Activated T-cell treated with anti-CD3 and anti-CD28 coated beads, Interleukin-2, amount 50 U/mL, for 72 hours (primary cell): ENCODE measurements around the gene WDR20. TPM values are rescaled to one million over a fixed set of nuclear protein-coding genes. Genes with fewer than 3 reads are reported as not detected.
"Not testable (repeated sequence)": the region's sequence is repeated elsewhere in the genome, so short reads cannot be mapped to it uniquely, and the experiment has no call there.

Experiments used
- ATAC-seq, 2 donors: fragments of 150-1000 bp; cut with Tn5 transposase; replicated peaks in 1 of 2; 2 replicates each; pipeline ENCODE4 v1.10.0; 2021; ENCODE audit warnings: moderate library complexity in 2 of 2, mild to moderate bottlenecking in 1 of 2
- DNase-seq, 2 donors: peaks; one replicate each; pipeline ENCODE4 v3.0.0; 2021 to 2022; ENCODE audit warnings: mixed read lengths in 1 of 2
- H3K27ac Mint-ChIP-seq: one replicate; pipeline ENCODE4 v1.8.0; 2022; ENCODE audit warnings: mild to moderate bottlenecking, moderate library complexity, mixed read lengths
- H3K27me3 Mint-ChIP-seq: one replicate; pipeline ENCODE4 v1.8.0; 2022; ENCODE audit warnings: low read depth, mixed read lengths
- H3K36me3 Mint-ChIP-seq, 2 donors: one replicate each; pipeline ENCODE4 v1.8.0; 2022; ENCODE audit warnings: mixed read lengths in 2 of 2, mild to moderate bottlenecking in 1 of 2; ENCODE audit not compliant: insufficient read depth in 2 of 2
- H3K4me1 Mint-ChIP-seq: one replicate; pipeline ENCODE4 v1.8.0; 2022; ENCODE audit warnings: low read depth, mixed read lengths
- H3K4me3 Mint-ChIP-seq, 2 donors: one replicate each; pipeline ENCODE4 v1.8.0; 2022; ENCODE audit warnings: mild to moderate bottlenecking in 2 of 2, mixed read lengths in 2 of 2, moderate library complexity in 2 of 2
- H3K9me3 Mint-ChIP-seq, 2 donors: one replicate each; pipeline ENCODE4 v1.8.0; 2022; ENCODE audit warnings: mixed read lengths in 2 of 2
- total RNA-seq, 2 donors: library from RNA; stranded (reverse); gene quantifications; one replicate each; pipeline ENCODE4 v1.2.3, GENCODE V29; 2022

The WDR20 gene
- total RNA-seq, 2 donors from 2014 or later = 23.8 to 29.9 TPM

GRCh38 chr14:102158797-102159196 lies 19.1 kb downstream of the WDR20 start:
- Mint-ChIP-seq H3K27ac (peak overlapping the region; percentile 2), H3K9me3 (no peaks in the 10 kb centered on the region), H3K27me3 (no peaks in the 10 kb centered on the region), H3K4me1 (peaks cover 54% of the 10 kb centered on the region), H3K4me3 (no peak overlapping the region), H3K36me3 (peaks cover 0 to 4% of the 10 kb centered on the region in 2 donors)
- ATAC-seq (no peak), DNase-seq (no peak)

GRCh38 chr14:102159841-102160240 lies 20.1 kb downstream of the WDR20 start:
- Mint-ChIP-seq H3K4me1 (peaks cover 54% of the 10 kb centered on the region), H3K27ac (no peak overlapping the region), H3K27me3 (no peaks in the 10 kb centered on the region), H3K36me3 (peaks cover 0 to 6% of the 10 kb centered on the region in 2 donors), H3K4me3 (no peak overlapping the region), H3K9me3 (no peaks in the 10 kb centered on the region)
- ATAC-seq (no peak), DNase-seq (no peak)

GRCh38 chr14:102162487-102162886 lies 22.8 kb downstream of the WDR20 start:
- no peaks in the 10 kb centered on the region for H3K27me3 Mint-ChIP-seq
- ATAC-seq (no peak), DNase-seq (no peak)
- H3K36me3 Mint-ChIP-seq = peaks cover 0 to 6% of the 10 kb centered on the region in 2 donors
- H3K4me1 Mint-ChIP-seq = peaks cover 61% of the 10 kb centered on the region
- no peak overlapping the region for H3K27ac Mint-ChIP-seq
- H3K9me3 Mint-ChIP-seq = no peaks in the 10 kb centered on the region
- no peak overlapping the region for H3K4me3 Mint-ChIP-seq

GRCh38 chr14:102164241-102164641 lies 24.5 kb downstream of the WDR20 start:
- Mint-ChIP-seq H3K27ac (no peak overlapping the region), H3K27me3 (no peaks in the 10 kb centered on the region), H3K4me1 (peaks cover 53% of the 10 kb centered on the region), H3K36me3 (peaks cover 0 to 4% of the 10 kb centered on the region in 2 donors), H3K9me3 (no peaks in the 10 kb centered on the region), H3K4me3 (no peak overlapping the region)
- DNase-seq = no peak
- no peak for ATAC-seq

GRCh38 chr14:102164965-102165364 lies 25.3 kb downstream of the WDR20 start:
- peaks cover 0 to 4% of the 10 kb centered on the region in 2 donors for H3K36me3 Mint-ChIP-seq
- H3K27ac Mint-ChIP-seq = no peak overlapping the region
- H3K4me3 Mint-ChIP-seq = no peak overlapping the region
- no peaks in the 10 kb centered on the region for H3K27me3 Mint-ChIP-seq
- no peak for ATAC-seq
- no peak for DNase-seq
- H3K4me1 Mint-ChIP-seq = peaks cover 47% of the 10 kb centered on the region
- H3K9me3 Mint-ChIP-seq = no peaks in the 10 kb centered on the region

- H3K9me3 Mint-ChIP-seq = no peaks in the 10 kb centered on the region
- H3K4me1 Mint-ChIP-seq = peaks cover 38% of the 10 kb centered on the region
- H3K27ac Mint-ChIP-seq = no peak overlapping the region
- no peak for ATAC-seq
- H3K4me3 Mint-ChIP-seq = no peak overlapping the region
- no peak for DNase-seq
- no peaks in the 10 kb centered on the region for H3K36me3 Mint-ChIP-seq
- no peaks in the 10 kb centered on the region for H3K27me3 Mint-ChIP-seq
These were observed 30.4 kb downstream of the WDR20 start for GRCh38 chr14:102170061-102170460.

GRCh38 chr14:102171173-102172020 lies 31.7 kb downstream of the WDR20 start:
- Mint-ChIP-seq H3K36me3 (peaks cover under 1 to 2% of the 10 kb centered on the region in 2 donors), H3K9me3 (no peaks in the 10 kb centered on the region), H3K27ac (no peak overlapping the region), H3K27me3 (no peaks in the 10 kb centered on the region), H3K4me3 (no peak overlapping the region), H3K4me1 (peaks cover 44% of the 10 kb centered on the region)
- no peak for ATAC-seq
- DNase-seq = no peak

- not testable (repeated sequence) for H3K36me3 Mint-ChIP-seq, H3K9me3 Mint-ChIP-seq, H3K27ac Mint-ChIP-seq, ATAC-seq, H3K27me3 Mint-ChIP-seq, DNase-seq, H3K4me3 Mint-ChIP-seq
- peaks cover 44% of the 10 kb centered on the region for H3K4me1 Mint-ChIP-seq
These were observed 32.2 kb downstream of the WDR20 start for GRCh38 chr14:102172021-102172272.

- DNase-seq, H3K27me3 Mint-ChIP-seq, H3K9me3 Mint-ChIP-seq, H3K4me3 Mint-ChIP-seq, ATAC-seq, H3K27ac Mint-ChIP-seq, H3K36me3 Mint-ChIP-seq: not testable (repeated sequence)
- H3K4me1 Mint-ChIP-seq = peaks cover 44% of the 10 kb centered on the region
These were observed 33.0 kb downstream of the WDR20 start for GRCh38 chr14:102172721-102173120.

GRCh38 chr14:102177161-102177560 lies 37.5 kb downstream of the WDR20 start:
- Mint-ChIP-seq H3K36me3 (peaks cover 2 to 4% of the 10 kb centered on the region in 2 donors), H3K4me3 (no peak overlapping the region)

GRCh38 chr14:102178806-102179205 lies 39.1 kb downstream of the WDR20 start:
- Mint-ChIP-seq H3K36me3 (peaks cover 2 to 4% of the 10 kb centered on the region in 2 donors), H3K4me3 (no peak overlapping the region), H3K27me3 (no peaks in the 10 kb centered on the region), H3K9me3 (no peaks in the 10 kb centered on the region), H3K27ac (no peak overlapping the region), H3K4me1 (peaks cover 71% of the 10 kb centered on the region)
- DNase-seq (no peak), ATAC-seq (no peak)

More at GRCh38 chr14:102177161-102177560, 37.5 kb downstream of the WDR20 start:
- H3K9me3 Mint-ChIP-seq = no peaks in the 10 kb centered on the region
- ATAC-seq (no peak), DNase-seq (no peak)
- no peaks in the 10 kb centered on the region for H3K27me3 Mint-ChIP-seq
- H3K4me1 Mint-ChIP-seq = peaks cover 54% of the 10 kb centered on the region
- H3K27ac Mint-ChIP-seq = no peak overlapping the region

GRCh38 chr14:102180248-102180998 lies 40.7 kb downstream of the WDR20 start:
- Mint-ChIP-seq H3K27me3 (no peaks in the 10 kb centered on the region), H3K4me1 (peaks cover 80% of the 10 kb centered on the region)

GRCh38 chr14:102181187-102181586 lies 41.5 kb downstream of the WDR20 start:
- DNase-seq (no peak), ATAC-seq (no peak)
- peak overlapping the region in 1 of 2 donors; percentile 64 for H3K4me3 Mint-ChIP-seq
- peak overlapping the region; percentile 95 for H3K27ac Mint-ChIP-seq
- H3K36me3 Mint-ChIP-seq = peaks cover 2% of the 10 kb centered on the region in 2 donors
- H3K4me1 Mint-ChIP-seq = peaks cover 80% of the 10 kb centered on the region
- no peaks in the 10 kb centered on the region for H3K27me3 Mint-ChIP-seq
- H3K9me3 Mint-ChIP-seq = no peaks in the 10 kb centered on the region

More at GRCh38 chr14:102180248-102180998, 40.7 kb downstream of the WDR20 start:
- Mint-ChIP-seq H3K4me3 (peak overlapping the region in 1 of 2 donors; percentile 64), H3K36me3 (peaks cover 2% of the 10 kb centered on the region in 2 donors), H3K9me3 (no peaks in the 10 kb centered on the region), H3K27ac (peak overlapping the region; percentile 95)
- ATAC-seq = no peak
- no peak for DNase-seq
